Common myeloid progenitor, CD34-positive (primary cell): ENCODE measurements around the gene TUSC2.

Experiments used
- CTCF ChIA-PET: fragments of 350-600 bp; sonication (Branson Sonifier 250); formaldehyde crosslinking; loops from one replicate; lab custom pipeline; 2021; ENCODE audit warnings: antibody characterized with exemption; lab: Charles Lee
- POLR2A ChIA-PET: fragments of 350-600 bp; sonication (Branson Sonifier 250); formaldehyde crosslinking; loops from one replicate; lab custom pipeline; 2021; ENCODE audit warnings: antibody characterized with exemption; lab: Charles Lee
- DNase-seq, 3 donors: peaks; one replicate each; pipeline versions ENCODE4 v3.0.0 to v3.0.0-alpha.2; 2013
- H3K27ac ChIP-seq, 2 experiments: 1 replicate in 1 of 2; 2 replicates in 1 of 2; pipeline ENCODE4 v1.7.0; 2013; ENCODE audit warnings: inconsistent platforms in 2 of 2, low read length in 2 of 2, mild to moderate bottlenecking in 2 of 2, low read depth in 1 of 2, moderate library complexity in 1 of 2; ENCODE audit not compliant: severe bottlenecking in 2 of 2, insufficient read depth in 1 of 2, poor library complexity in 1 of 2
- H3K27me3 ChIP-seq, 5 experiments: replicated peaks in 2 of 5; 1 replicate in 3 of 5; 2 replicates in 2 of 5; pipeline versions ENCODE4 v1.6.1 to v1.7.0; 2013; ENCODE audit warnings: low read length in 4 of 5, mild to moderate bottlenecking in 2 of 5, moderate library complexity in 2 of 5, inconsistent platforms in 1 of 5; ENCODE audit not compliant: insufficient read depth in 5 of 5, control insufficient read depth in 4 of 5
- H3K36me3 ChIP-seq, 4 experiments: 1 replicate in 2 of 4; 2 replicates in 2 of 4; pipeline versions ENCODE4 v1.6.1 to v1.7.0; 2013; ENCODE audit warnings: low read length in 3 of 4, control low read depth in 1 of 4, mild to moderate bottlenecking in 1 of 4; ENCODE audit not compliant: control insufficient read depth in 4 of 4, insufficient read depth in 4 of 4
- H3K4me1 ChIP-seq, 4 experiments: 1 replicate in 3 of 4; 2 replicates in 1 of 4; pipeline versions ENCODE4 v1.6.1 to v1.7.1; 2013; ENCODE audit warnings: low read length in 3 of 4, mild to moderate bottlenecking in 3 of 4, control low read depth in 1 of 4, inconsistent platforms in 1 of 4, moderate library complexity in 1 of 4; ENCODE audit not compliant: control insufficient read depth in 4 of 4, insufficient read depth in 4 of 4; ENCODE audit errors: control extremely low read depth in 1 of 4
- H3K4me3 ChIP-seq, 7 experiments: 1 replicate in 4 of 7; 2 replicates in 3 of 7; pipeline versions ENCODE4 v1.5.1 to v1.7.0; 2013; ENCODE audit warnings: mild to moderate bottlenecking in 7 of 7, low read length in 6 of 7, moderate library complexity in 6 of 7, inconsistent platforms in 2 of 7, low read depth in 2 of 7, control low read depth in 1 of 7; ENCODE audit not compliant: insufficient read depth in 4 of 7, control insufficient read depth in 1 of 7; ENCODE audit errors: extremely low read depth in 1 of 7
- H3K9me3 ChIP-seq, 5 experiments: 1 replicate in 4 of 5; 2 replicates in 1 of 5; pipeline versions ENCODE4 v1.6.1 to v1.7.1; 2013; ENCODE audit warnings: low read length in 4 of 5, mild to moderate bottlenecking in 2 of 5, inconsistent platforms in 1 of 5, low read depth in 1 of 5, moderate library complexity in 1 of 5; ENCODE audit not compliant: control insufficient read depth in 4 of 5, insufficient read depth in 2 of 5; ENCODE audit errors: control extremely low read depth in 1 of 5
- WGBS: methylation state at CpG from one replicate; pipeline ENCODE4 v1.1.5; 2013; ENCODE audit not compliant: insufficient coverage; 5-methylcytosine and 5-hydroxymethylcytosine counted together

TUSC2 gene

DNA sequence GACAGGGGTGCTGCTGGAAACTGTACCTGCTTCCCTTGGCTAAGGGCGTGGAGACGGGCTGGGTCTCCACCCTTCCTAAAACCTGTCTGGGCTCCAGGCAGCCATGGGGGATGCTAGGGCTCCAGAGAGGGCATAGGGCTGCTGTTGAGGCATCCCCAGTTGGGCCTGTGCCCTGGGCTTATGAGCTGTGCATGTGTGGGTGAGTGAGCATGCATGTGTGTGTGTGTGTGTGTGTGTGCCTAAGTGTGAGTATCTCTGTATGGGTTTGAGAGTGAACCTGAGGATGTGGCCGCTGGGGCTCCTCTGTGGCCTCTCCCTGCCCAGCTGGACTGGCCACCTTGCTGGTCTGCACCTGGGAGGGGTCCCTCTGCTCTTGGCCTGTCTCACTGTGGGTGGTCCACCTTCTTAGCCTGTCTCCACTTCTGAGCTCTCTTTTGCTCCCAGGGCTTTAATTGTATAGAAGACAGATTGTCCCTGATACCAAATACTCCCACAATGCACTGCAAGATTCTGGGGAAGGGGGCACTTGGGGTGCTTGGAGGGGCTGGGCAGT is 43.2 kb upstream of the TUSC2 start:
- ChIA-PET CTCF (interaction anchor here (0.6 to 1.9 kb wide), 6 partner anchors 8 to 79 kb away, joined by 3 to 7 read pairs (median 3); no protein-coding TSS in a partner anchor), POLR2A (no interaction called here)
- Histone ChIP-seq H3K4me3 (no peak overlapping the region), H3K9me3 (no peaks in the 10 kb centered on the region), H3K4me1 (peaks cover 0 to 20% (median 15%) of the 10 kb centered on the region in 4 experiments), H3K27me3 (no peaks in the 10 kb centered on the region), H3K27ac (no peak overlapping the region), H3K36me3 (no peaks in the 10 kb centered on the region)
- no peak for DNase-seq
- WGBS, result 96% methylated on average over 3 of the region's 3 CpGs

DNA sequence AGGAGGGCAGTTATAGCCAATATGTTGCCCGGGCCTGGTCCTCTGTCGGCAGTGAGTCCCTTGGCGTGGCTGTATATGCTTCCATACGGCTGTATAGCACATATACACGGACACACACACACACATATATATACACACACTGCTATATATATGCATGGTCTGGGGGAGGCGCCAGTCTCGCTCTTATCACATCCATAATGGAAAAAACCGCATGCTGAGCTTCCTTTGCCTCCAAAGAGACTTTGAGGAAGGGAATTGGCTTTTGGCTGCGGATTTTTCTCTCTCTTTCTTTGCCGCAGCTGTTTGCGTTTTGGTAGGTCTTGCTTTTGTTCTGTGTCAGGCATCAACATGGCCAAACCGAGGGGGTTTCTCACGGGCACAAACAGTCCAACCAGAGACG is 42.6 kb upstream of the TUSC2 start:
- ChIA-PET CTCF (interaction anchor here (0.6 to 1.9 kb wide), 6 partner anchors 9 to 79 kb away, joined by 3 to 7 read pairs (median 4); no protein-coding TSS in a partner anchor), POLR2A (no interaction called here)
- DNase-seq, result peak in 2 of 3 donors; percentile 26 to 40
- 77% methylated on average over 14 of the region's 14 CpGs for WGBS
- no peaks in the 10 kb centered on the region for H3K9me3 ChIP-seq
- H3K4me1 ChIP-seq, result peaks cover 0 to 25% (median 19%) of the 10 kb centered on the region in 4 experiments
- H3K27me3 ChIP-seq, result peaks cover 0 to 4% (median 0%) of the 10 kb centered on the region in 5 experiments
- H3K36me3 ChIP-seq, result no peaks in the 10 kb centered on the region
- no peak overlapping the region for H3K27ac ChIP-seq
- H3K4me3 ChIP-seq, result no peak overlapping the region

DNA sequence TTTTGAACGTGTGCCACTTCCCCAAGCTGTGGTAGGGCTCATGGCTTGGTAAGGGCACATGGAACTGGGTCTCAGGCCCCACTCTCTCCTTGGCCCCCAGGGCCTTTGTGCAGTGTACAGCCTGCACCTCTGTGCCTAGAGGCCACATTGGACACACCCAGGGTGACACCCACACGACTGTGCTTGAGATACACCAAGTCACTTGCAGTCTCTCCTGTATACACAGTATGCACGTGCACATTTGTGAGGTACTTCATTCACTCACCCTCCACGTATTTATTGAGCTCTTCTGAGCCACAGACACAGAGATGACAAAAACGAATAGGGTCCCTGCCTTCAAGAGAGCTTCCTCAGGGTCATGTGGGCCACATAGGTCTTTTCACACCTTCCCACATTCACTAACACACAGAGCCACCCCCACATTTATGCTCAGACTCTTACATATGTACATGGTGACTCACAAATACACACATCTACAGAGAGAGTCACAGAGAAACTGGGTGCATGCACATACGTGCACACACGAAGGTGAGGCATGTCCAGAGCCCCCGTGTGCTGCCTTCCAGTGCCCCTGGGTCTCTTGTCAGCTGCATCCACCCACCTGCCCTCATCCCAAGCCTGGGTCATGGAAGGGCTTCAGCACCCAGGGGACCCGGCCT is 41.1 kb upstream of the TUSC2 start:
- DNase-seq, result no peak
- H3K27me3 ChIP-seq, result peaks cover 0 to 5% (median 0%) of the 10 kb centered on the region in 5 experiments
- CTCF ChIA-PET, result interaction anchor here (0.9 to 1.6 kb wide), 5 partner anchors 12 to 55 kb away, joined by 3 to 5 read pairs (median 3); partner anchors contain the start of gene RASSF1
- H3K27ac ChIP-seq, result no peak overlapping the region
- no peaks in the 10 kb centered on the region for H3K36me3 ChIP-seq
- peaks cover 0 to 27% (median 26%) of the 10 kb centered on the region in 4 experiments for H3K4me1 ChIP-seq
- H3K4me3 ChIP-seq, result no peak overlapping the region
- H3K9me3 ChIP-seq, result no peaks in the 10 kb centered on the region
- POLR2A ChIA-PET, result no interaction called here
- 95% methylated on average over 9 of the region's 9 CpGs for WGBS

DNA sequence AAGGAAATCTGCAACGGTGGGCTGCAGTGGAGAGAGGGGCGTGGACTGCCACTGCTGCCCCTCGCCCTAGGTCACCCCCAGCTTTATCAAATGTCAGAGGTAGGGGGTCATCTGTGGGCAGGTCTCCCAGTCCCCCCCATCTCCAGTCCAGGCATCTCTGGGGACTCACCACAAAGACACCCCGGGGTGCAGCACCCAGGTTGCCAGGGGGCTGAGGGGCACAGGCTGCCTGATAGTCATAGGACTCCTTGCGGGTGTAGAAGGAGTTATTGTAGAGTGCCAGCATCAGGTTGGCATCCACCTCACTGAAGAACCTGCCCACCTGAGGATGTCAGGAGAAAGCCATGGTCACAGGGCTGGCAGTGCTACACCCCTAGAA is 37.8 kb upstream of the TUSC2 start:
- 87% methylated on average over 4 of the region's 5 CpGs for WGBS
- peaks cover 0 to 18% (median 14%) of the 10 kb centered on the region in 4 experiments for H3K4me1 ChIP-seq
- CTCF ChIA-PET, result interaction anchor here (0.7 to 3.9 kb wide), 4 partner anchors 9 to 23 kb away, joined by 3 to 28 read pairs (median 9); partner anchors contain the start of genes CYB561D2 and NPRL2

DNA sequence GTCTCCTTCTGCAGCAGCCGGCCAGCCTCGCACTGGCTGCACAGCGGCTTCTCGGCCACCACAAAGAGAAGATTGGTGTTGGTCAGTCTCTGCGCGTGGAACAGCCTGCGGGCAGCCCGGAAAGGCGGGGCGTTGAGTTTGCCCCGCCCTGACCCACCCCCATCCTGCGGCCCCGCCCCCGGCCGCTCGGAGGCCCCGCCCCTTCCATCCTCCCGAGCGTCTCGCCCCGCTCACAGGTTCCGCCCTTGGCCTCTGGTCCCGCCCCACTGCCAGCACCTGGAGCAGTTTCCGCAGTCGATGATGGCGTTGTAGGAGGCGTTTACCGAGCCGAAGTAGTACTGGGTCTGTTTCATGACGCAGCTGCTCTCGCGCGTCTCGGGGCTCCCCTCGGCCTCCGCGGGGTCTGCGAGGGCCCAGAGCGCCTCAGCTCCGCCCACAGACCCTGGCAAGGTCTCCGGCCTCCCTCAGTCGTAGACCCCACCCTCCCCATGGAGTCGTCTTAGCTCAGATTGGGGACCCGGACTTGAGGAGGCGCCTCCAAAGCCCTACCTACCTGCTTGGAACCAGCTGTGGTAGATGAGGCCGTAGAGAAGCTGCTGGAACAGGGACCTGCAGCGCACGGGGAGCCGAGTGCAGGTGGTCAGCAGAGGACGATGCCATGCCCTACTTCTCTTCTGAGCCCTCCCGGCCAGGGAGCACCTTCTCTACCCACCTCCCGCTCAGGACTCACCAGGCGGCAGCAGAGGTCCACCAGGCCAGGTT is 37.2 kb upstream of the TUSC2 start:
- Histone ChIP-seq H3K9me3 (no peaks in the 10 kb centered on the region), H3K36me3 (no peaks in the 10 kb centered on the region), H3K27ac (peak overlapping the region in 1 of 2 experiments; percentile 45), H3K4me1 (peaks cover 0 to 18% (median 14%) of the 10 kb centered on the region in 4 experiments), H3K4me3 (peak overlapping the region; percentile 18 to 84 (median 61)), H3K27me3 (peaks cover 0 to 8% (median 0%) of the 10 kb centered on the region in 5 experiments)
- CTCF ChIA-PET, result interaction anchor here (0.7 to 3.9 kb wide), 7 partner anchors 9 to 184 kb away, joined by 3 to 28 read pairs (median 3); partner anchors contain the start of genes CYB561D2 and NPRL2
- WGBS, result 5% methylated on average over 32 of the region's 53 CpGs
- peak; percentile 91 to 96 (median 96) for DNase-seq
- POLR2A ChIA-PET, result interaction anchor here (0.8 kb wide), 1 partner anchor 15 kb away, joined by 3 read pairs; the partner anchor contains the start of genes CYB561D2 and NPRL2

More for the DNA sequence above, 37.8 kb upstream of the TUSC2 start:
- Histone ChIP-seq H3K27me3 (peaks cover 0 to 8% (median 0%) of the 10 kb centered on the region in 5 experiments), H3K27ac (no peak overlapping the region), H3K9me3 (no peaks in the 10 kb centered on the region), H3K4me3 (peak overlapping the region in 6 of 7 experiments; percentile 18 to 84 (median 62)), H3K36me3 (no peaks in the 10 kb centered on the region)
- DNase-seq, result no peak
- POLR2A ChIA-PET, result no interaction called here

DNA sequence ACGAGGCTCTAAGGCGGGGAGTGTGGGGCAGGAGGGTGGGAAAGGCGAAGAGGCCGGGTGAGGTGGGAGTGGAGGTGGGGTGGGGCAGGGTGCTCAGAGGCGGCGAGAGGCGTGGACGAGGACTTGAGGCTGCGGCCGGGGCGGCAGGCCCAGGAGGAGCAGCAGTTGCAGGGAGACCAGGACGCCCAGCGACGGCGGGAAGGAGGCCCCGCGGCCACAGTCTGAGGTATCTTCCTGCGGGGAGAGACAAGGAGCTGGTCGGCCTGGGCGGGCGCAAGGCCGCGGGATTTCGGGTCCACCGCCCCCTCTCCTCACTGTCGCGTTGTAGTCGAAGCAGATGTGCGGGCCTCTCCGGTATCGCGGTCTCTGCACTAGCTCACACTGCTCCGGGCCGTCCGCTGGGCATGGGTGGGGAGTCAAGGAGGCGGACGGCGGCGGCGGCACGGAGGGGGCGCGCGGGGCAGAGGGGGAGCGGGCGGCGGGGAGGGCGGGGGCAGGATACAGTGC is 36.6 kb upstream of the TUSC2 start:
- Histone ChIP-seq H3K27me3 (peaks cover 0 to 8% (median 0%) of the 10 kb centered on the region in 5 experiments), H3K27ac (no peak overlapping the region), H3K4me1 (peaks cover 0 to 18% (median 17%) of the 10 kb centered on the region in 4 experiments), H3K9me3 (no peaks in the 10 kb centered on the region), H3K36me3 (no peaks in the 10 kb centered on the region), H3K4me3 (peak overlapping the region; percentile 19 to 84 (median 54))
- ChIA-PET POLR2A (interaction anchor here (0.8 kb wide), 1 partner anchor 14 kb away, joined by 3 read pairs; the partner anchor contains the start of genes CYB561D2 and NPRL2), CTCF (interaction anchor here (0.7 to 3.9 kb wide), 6 partner anchors 8 to 185 kb away, joined by 3 to 28 read pairs (median 4); partner anchors contain the start of genes CYB561D2 and NPRL2)
- DNase-seq, result peak in 2 of 3 donors; percentile 40 to 47
- 2% methylated on average over 45 of the region's 48 CpGs for WGBS
